Calu3 (cell line): Measurements from ENCODE around the gene RLF. TPM values are rescaled to one million over a fixed set of nuclear protein-coding genes. Genes with fewer than 3 reads are reported as not detected.

ENCODE experiments used
- BruUV-seq: library from RNA; stranded (reverse); fragments of 400-500 nt; replicated peaks from 2 replicates; lab custom pipeline; 2021; lab: Mats Ljungman, UMichigan
- CTCF ChIA-PET: fragments of 300-600 bp; sonication (Branson Sonifier 250); formaldehyde crosslinking; loops from one replicate; lab custom pipeline; 2022; ENCODE audit warnings: antibody characterized with exemption; lab: Charles Lee
- DNase-seq: peaks from one replicate; pipeline ENCODE4 v3.0.0; 2022
- H3K27ac Mint-ChIP-seq: one replicate; pipeline ENCODE4 v1.8.0; 2022; ENCODE audit warnings: mixed read lengths; ENCODE audit not compliant: unreplicated experiment
- H3K27me3 Mint-ChIP-seq: one replicate; pipeline ENCODE4 v1.8.0; 2022; ENCODE audit warnings: mixed read lengths; ENCODE audit not compliant: unreplicated experiment
- H3K36me3 Mint-ChIP-seq: one replicate; pipeline ENCODE4 v1.8.0; 2022; ENCODE audit warnings: mild to moderate bottlenecking, moderate library complexity, mixed read lengths; ENCODE audit not compliant: insufficient read depth, unreplicated experiment
- H3K4me1 Mint-ChIP-seq: one replicate; pipeline ENCODE4 v1.8.0; 2022; ENCODE audit warnings: mild to moderate bottlenecking, low read depth, mixed read lengths; ENCODE audit not compliant: unreplicated experiment
- H3K4me3 Mint-ChIP-seq: one replicate; pipeline ENCODE4 v1.8.0; 2022; ENCODE audit warnings: mild to moderate bottlenecking, low read depth, moderate library complexity, mixed read lengths; ENCODE audit not compliant: unreplicated experiment
- H3K9me3 Mint-ChIP-seq: one replicate; pipeline ENCODE4 v1.8.0; 2022; ENCODE audit warnings: low read depth, mixed read lengths; ENCODE audit not compliant: unreplicated experiment
- intact Hi-C: fragments of 100-400 bp; cut with micrococcal nuclease; formaldehyde crosslinking; loops from one replicate; pipeline ENCODE4 v1.10.0; 2022; ENCODE audit not compliant: unreplicated experiment
- total RNA-seq: library from RNA; stranded (reverse); gene quantifications from 2 replicates; pipeline ENCODE4 v1.2.3, GENCODE V29; 2022
- TF ChIP-seq, protein P1 (sequence below): fragments of 200-600 bp; IDR thresholded peaks from one replicate; pipeline ENCODE4 v1.8.0; 2022; ENCODE audit warnings: antibody characterized with exemption; ENCODE audit not compliant: unreplicated experiment

RLF gene
- total RNA-seq, 1 experiment from 2014 or later, result 12.9 TPM

DNA sequence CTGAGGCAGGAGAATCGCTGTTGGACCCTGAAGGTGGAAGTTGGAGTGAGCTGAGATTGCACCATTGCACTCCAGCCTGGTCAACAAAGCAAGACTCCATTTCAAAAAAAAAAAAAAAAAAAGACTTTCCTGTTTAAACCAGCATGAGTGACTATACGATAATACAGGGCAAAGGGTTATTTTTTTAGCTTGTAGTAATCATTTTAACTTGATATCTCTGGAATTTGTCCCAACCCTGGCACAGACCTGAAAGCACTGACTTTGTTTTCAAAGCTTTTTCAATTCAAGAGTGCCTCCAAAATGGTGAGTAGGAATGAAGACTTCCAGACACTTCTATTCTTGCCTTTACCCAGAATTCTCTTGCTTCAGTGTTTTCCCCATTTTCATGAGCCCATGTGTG, 82.2 kb downstream of the RLF start:
- Mint-ChIP-seq H3K9me3 (no peaks in the 10 kb centered on the region), H3K27me3 (no peaks in the 10 kb centered on the region), H3K36me3 (no peaks in the 10 kb centered on the region), H3K4me3 (no peak overlapping the region), H3K27ac (no peak overlapping the region), H3K4me1 (peaks cover 10% of the 10 kb centered on the region)
- intact Hi-C loops, result no loop called here
- DNase-seq, result no peak
- CTCF ChIA-PET, result interaction anchor here (0.7 kb wide), 2 partner anchors 91 to 384 kb away, joined by 4 read pairs; no protein-coding TSS in a partner anchor
- no TSS peak for BruUV-seq
- TF ChIP-seq, protein P1, sequence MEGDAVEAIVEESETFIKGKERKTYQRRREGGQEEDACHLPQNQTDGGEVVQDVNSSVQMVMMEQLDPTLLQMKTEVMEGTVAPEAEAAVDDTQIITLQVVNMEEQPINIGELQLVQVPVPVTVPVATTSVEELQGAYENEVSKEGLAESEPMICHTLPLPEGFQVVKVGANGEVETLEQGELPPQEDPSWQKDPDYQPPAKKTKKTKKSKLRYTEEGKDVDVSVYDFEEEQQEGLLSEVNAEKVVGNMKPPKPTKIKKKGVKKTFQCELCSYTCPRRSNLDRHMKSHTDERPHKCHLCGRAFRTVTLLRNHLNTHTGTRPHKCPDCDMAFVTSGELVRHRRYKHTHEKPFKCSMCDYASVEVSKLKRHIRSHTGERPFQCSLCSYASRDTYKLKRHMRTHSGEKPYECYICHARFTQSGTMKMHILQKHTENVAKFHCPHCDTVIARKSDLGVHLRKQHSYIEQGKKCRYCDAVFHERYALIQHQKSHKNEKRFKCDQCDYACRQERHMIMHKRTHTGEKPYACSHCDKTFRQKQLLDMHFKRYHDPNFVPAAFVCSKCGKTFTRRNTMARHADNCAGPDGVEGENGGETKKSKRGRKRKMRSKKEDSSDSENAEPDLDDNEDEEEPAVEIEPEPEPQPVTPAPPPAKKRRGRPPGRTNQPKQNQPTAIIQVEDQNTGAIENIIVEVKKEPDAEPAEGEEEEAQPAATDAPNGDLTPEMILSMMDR, result no peak

DNA sequence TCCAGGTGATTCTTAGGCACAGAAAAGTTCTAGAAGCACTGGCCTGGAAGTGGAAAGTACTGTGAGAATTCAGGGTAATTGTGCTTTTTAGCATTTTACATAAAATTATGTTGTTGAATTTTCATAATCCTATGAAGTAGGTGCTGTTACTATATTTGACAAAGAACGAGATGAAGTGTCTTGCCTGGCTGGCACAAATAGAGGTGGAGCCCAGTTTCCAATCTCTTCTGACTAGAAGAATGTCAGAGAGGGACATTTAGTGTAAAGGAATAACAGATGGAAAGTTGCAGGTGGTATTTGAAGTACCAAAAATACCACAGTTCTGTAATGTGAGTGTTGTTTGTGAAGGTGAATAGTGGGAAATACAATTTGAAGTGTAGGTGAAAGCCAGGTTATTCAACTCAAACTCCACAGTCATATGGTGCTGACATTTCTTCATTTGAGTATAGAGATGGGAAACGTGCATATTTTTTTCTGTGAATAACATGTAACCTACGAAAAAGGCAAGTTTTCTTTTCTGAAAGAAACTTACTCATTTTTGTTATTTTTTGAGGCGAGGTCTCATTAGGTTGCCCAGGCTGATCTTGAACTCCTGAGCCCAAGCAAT, 83.1 kb downstream of the RLF start:
- H3K4me3 Mint-ChIP-seq, result no peak overlapping the region
- peaks cover 10% of the 10 kb centered on the region for H3K4me1 Mint-ChIP-seq
- CTCF ChIA-PET, result no interaction called here
- H3K36me3 Mint-ChIP-seq, result no peaks in the 10 kb centered on the region
- no peak for DNase-seq
- TF ChIP-seq, protein P1, result no peak
- BruUV-seq, result no TSS peak
- intact Hi-C loops, result no loop called here
- no peak overlapping the region for H3K27ac Mint-ChIP-seq
- H3K9me3 Mint-ChIP-seq, result no peaks in the 10 kb centered on the region
- no peaks in the 10 kb centered on the region for H3K27me3 Mint-ChIP-seq

DNA sequence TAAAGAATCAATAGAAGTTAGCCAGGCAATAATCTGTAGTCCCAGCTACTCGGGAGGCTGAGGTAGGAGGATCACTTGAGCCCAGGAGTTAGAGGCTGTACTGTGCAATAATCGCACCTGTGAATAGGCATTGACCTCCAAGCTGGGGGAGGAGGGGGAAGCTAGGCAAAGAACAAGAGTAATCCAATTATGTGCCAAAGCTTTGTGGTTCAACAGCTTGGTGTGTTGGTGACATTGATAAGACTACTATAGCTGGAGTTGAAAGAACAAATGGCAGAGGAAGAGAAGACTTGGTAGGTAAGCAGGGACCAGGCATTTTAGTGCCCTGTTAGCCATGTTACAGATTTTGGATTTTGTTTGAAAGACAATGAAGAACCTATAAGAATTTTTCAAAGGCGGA, 84.5 kb downstream of the RLF start:
- H3K4me3 Mint-ChIP-seq, result no peak overlapping the region
- H3K4me1 Mint-ChIP-seq, result peaks cover 10% of the 10 kb centered on the region
- BruUV-seq, result no TSS peak
- no peak overlapping the region for H3K27ac Mint-ChIP-seq
- TF ChIP-seq, protein P1, result no peak
- CTCF ChIA-PET, result no interaction called here
- intact Hi-C loops, result no loop called here
- H3K9me3 Mint-ChIP-seq, result no peaks in the 10 kb centered on the region
- no peaks in the 10 kb centered on the region for H3K27me3 Mint-ChIP-seq
- DNase-seq, result no peak
- no peaks in the 10 kb centered on the region for H3K36me3 Mint-ChIP-seq

DNA sequence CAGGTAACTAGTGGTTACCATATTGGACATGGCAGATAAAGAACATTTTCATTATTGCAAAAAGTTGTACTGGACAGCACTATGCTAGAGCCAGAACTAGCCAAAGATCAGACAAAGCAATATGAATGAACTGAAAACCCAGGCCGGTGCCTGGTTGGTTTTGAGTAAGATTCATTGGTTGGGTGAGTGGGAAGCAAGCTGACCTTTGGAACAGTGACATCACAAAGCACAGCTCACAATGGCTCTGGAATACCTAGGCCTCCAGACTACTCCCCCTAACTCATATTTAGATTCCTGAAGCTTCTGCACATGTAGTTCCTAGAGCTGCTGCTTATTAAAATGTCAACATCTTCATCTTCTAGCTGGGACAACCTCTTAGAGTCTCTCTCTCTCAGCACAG, 86.5 kb downstream of the RLF start, which contains the start of gene TMCO2:
TSS of gene TMCO2 (plus strand) at position 283 of the 400 bp plus-strand sequence. CDS start at position 340, 57 bp downstream.
- Mint-ChIP-seq H3K27me3 (no peaks in the 10 kb centered on the region), H3K4me3 (no peak within 1 kb of the TSS), H3K9me3 (no peaks in the 10 kb centered on the region), H3K36me3 (no peaks in the 10 kb centered on the region), H3K27ac (no peak within 1 kb of the TSS), H3K4me1 (no peaks in the 10 kb centered on the region)
- CTCF ChIA-PET, result no interaction called here
- DNase-seq, result no peak
- BruUV-seq, result no TSS peak
- intact Hi-C loops, result no loop called here
- TF ChIP-seq, protein P1, result no peak
